Mesothelial cell of epicardium (in vitro differentiated cells): Measurements from ENCODE around the gene TIGD7. TPM values are rescaled to one million over a fixed set of nuclear protein-coding genes. Genes with fewer than 3 reads are reported as not detected.

Experiments
- DNase-seq, 2 experiments: peaks; one replicate each; pipeline ENCODE4 v3.0.0; 2021; ENCODE audit warnings: low spot score in 2 of 2; ENCODE audit not compliant: unreplicated experiment in 2 of 2
- H3K27ac Mint-ChIP-seq: 2 replicates; pipeline ENCODE4 v1.8.0; 2021; ENCODE audit warnings: mixed read lengths
- H3K27me3 Mint-ChIP-seq: 2 replicates; pipeline ENCODE4 v1.8.0; 2021; ENCODE audit warnings: low read depth, mixed read lengths
- H3K36me3 Mint-ChIP-seq: 2 replicates; pipeline ENCODE4 v1.8.0; 2021; ENCODE audit warnings: mixed read lengths
- H3K4me1 Mint-ChIP-seq: 2 replicates; pipeline ENCODE4 v1.8.0; 2021; ENCODE audit warnings: mixed read lengths
- H3K4me3 Mint-ChIP-seq: 2 replicates; pipeline ENCODE4 v1.8.0; 2021; ENCODE audit warnings: mild to moderate bottlenecking, moderate library complexity, mixed read lengths
- H3K9me3 Mint-ChIP-seq: 2 replicates; pipeline ENCODE4 v1.8.0; 2021; ENCODE audit warnings: mixed read lengths
- total RNA-seq: library from RNA; stranded (reverse); gene quantifications from 3 replicates; pipeline ENCODE4 v1.2.1, GENCODE V29; 2021
- TF ChIP-seq, protein P1 (sequence below): fragments of 200-600 bp; sonication (generic); IDR thresholded peaks from one replicate; pipeline ENCODE4 v1.5.0; 2021; ENCODE audit warnings: antibody characterized with exemption; ENCODE audit not compliant: unreplicated experiment

The TIGD7 gene
- total RNA-seq, 1 donor from 2014 or later: 7.6 TPM

DNA sequence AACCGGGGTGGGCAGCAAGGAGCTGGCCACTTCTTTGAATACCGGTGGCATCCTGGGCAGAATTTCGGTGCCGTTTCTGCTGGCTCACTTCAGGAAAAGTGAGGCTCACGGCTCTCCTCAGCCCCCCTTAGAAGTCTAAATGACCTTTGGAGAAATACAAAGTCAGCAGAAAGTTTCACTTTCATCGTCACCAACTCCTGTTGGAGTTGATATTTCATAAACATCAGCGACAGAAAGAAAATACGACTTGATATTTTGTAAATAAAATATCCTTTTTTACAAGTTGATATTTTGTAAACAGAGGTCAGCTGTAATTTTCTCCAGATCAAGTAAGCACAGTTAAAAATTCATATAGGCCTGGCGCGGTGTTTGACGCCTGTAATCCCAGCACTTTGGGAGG is 848 bp upstream of the TIGD7 start:
- Mint-ChIP-seq H3K36me3 (peaks cover 71% of the 10 kb centered on the region), H3K27me3 (no peaks in the 10 kb centered on the region), H3K27ac (peak overlapping the region; percentile 64), H3K4me3 (peak overlapping the region; percentile 68), H3K4me1 (peaks cover 11% of the 10 kb centered on the region), H3K9me3 (peaks cover 32% of the 10 kb centered on the region)
- TF ChIP-seq, protein P1, sequence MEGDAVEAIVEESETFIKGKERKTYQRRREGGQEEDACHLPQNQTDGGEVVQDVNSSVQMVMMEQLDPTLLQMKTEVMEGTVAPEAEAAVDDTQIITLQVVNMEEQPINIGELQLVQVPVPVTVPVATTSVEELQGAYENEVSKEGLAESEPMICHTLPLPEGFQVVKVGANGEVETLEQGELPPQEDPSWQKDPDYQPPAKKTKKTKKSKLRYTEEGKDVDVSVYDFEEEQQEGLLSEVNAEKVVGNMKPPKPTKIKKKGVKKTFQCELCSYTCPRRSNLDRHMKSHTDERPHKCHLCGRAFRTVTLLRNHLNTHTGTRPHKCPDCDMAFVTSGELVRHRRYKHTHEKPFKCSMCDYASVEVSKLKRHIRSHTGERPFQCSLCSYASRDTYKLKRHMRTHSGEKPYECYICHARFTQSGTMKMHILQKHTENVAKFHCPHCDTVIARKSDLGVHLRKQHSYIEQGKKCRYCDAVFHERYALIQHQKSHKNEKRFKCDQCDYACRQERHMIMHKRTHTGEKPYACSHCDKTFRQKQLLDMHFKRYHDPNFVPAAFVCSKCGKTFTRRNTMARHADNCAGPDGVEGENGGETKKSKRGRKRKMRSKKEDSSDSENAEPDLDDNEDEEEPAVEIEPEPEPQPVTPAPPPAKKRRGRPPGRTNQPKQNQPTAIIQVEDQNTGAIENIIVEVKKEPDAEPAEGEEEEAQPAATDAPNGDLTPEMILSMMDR: no peak
- no peak for DNase-seq

DNA sequence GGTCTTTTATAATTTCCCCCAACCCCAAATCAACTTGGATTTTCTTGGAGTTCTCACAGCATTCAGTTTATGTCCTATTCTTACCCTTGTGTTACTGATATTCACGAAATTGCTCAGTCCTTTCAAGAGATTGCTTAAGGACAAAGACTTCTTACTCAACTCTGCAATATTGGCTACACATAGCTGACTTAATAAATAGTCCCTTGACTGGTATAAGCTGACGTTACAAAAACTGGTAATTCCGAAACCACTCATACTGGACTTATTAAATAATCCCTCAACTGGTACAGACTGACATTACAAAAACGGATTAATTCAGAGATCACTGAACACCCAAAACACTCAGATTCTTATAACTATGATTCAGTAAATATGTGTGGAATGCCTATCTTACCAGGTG is 860 bp downstream of the TIGD7 start:
- Mint-ChIP-seq H3K27me3 (no peaks in the 10 kb centered on the region), H3K27ac (peak overlapping the region; percentile 71), H3K4me1 (peaks cover 11% of the 10 kb centered on the region), H3K36me3 (peaks cover 72% of the 10 kb centered on the region), H3K4me3 (peak overlapping the region; percentile 68), H3K9me3 (peaks cover 49% of the 10 kb centered on the region)
- TF ChIP-seq, protein P1: no peak
- no peak for DNase-seq

DNA sequence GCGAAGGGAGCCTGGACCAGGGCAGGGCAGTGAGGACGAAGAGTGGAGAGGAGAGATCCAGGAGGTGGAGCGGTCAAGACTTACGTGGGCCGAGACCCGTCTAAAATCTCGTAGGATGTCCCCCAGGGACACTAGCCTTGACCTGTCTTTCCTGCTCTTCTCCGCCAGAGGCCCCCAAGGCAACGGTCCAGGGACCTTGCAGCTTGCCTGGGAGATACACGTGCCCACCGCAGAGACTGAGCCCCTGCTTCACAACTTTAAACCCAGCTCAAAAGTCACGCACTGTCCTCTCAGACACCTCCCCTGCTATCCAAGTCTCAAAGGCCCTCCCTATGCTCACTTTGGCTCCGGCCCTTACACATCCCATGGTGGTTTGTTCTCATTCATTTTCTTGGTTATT is 9.4 kb downstream of the TIGD7 start:
- Mint-ChIP-seq H3K9me3 (peaks cover 78% of the 10 kb centered on the region), H3K4me3 (no peak overlapping the region), H3K27me3 (no peaks in the 10 kb centered on the region), H3K27ac (no peak overlapping the region), H3K36me3 (peaks cover 81% of the 10 kb centered on the region), H3K4me1 (no peaks in the 10 kb centered on the region)
- TF ChIP-seq, protein P1: no peak
- DNase-seq: no peak

DNA sequence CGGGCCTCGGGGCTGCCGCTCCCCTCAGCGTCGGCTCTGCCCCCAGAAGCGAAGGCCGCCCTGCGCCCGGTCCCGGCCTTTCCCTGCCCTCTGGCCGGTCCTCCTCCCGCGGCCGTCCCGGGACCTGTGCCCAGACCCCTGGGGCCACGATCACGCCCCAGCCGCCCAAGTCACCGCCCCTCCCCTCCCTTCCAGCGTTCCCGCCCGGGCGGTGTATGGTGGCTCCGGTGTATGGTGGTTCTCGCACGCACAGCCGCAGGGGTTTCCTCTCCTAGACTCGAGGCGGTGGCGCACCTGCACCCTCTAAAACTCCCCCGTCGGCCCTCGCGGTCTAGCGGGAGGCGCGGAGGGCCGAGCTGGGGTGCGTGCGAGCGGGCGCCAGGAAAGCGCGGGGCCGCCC is 10.0 kb downstream of the TIGD7 start:
- no peak for DNase-seq
- TF ChIP-seq, protein P1: no peak
- Mint-ChIP-seq H3K27ac (no peak overlapping the region), H3K4me1 (no peaks in the 10 kb centered on the region), H3K27me3 (no peaks in the 10 kb centered on the region), H3K36me3 (peaks cover 81% of the 10 kb centered on the region), H3K4me3 (no peak overlapping the region), H3K9me3 (peaks cover 76% of the 10 kb centered on the region)

DNA sequence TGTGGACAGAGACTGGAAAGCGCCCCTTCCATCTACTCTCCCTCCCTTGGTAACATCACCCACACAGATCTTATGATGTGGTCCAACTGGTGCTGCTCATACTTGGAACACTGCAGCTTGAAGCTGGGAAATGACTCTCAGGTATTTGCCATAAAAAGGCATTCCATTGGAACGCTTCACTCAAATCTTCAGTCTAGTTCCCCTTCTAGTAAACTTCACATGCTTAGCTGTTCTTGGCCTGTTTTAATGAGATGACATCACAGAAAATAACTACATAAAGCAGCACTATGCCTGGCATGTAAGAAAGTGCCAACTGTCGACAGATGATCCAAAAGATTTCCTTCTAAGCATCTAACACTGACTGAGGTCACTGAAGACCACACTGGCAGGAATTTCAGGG is 12.6 kb downstream of the TIGD7 start:
- H3K4me1 Mint-ChIP-seq: no peaks in the 10 kb centered on the region
- DNase-seq: no peak
- TF ChIP-seq, protein P1: no peak
- no peak overlapping the region for H3K27ac Mint-ChIP-seq
- no peak overlapping the region for H3K4me3 Mint-ChIP-seq
- H3K36me3 Mint-ChIP-seq: peaks cover 81% of the 10 kb centered on the region
- no peaks in the 10 kb centered on the region for H3K27me3 Mint-ChIP-seq
- H3K9me3 Mint-ChIP-seq: peaks cover 65% of the 10 kb centered on the region

DNA sequence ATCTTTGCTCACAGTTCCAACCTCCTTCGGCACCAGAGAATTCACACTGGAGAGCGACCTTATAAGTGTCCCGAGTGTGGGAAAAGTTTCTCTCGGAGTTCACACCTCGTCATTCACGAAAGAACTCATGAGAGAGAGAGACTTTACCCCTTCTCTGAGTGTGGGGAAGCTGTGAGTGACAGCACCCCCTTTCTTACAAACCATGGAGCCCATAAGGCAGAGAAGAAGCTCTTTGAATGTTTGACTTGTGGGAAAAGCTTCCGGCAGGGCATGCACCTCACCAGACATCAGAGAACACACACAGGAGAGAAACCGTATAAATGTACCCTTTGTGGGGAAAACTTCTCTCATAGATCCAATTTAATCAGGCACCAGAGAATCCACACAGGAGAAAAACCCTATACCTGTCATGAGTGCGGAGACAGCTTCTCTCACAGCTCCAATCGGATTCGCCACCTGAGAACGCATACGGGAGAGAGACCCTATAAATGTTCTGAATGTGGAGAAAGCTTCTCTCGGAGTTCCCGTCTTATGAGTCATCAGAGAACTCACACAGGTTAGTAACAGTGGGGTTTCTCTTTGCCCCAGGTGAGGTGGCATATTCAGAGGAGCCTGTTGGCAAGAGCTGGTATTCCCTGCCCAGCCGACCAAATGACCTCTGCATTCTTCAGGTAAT is 15.1 kb downstream of the TIGD7 start:
- Mint-ChIP-seq H3K36me3 (peaks cover 88% of the 10 kb centered on the region), H3K27me3 (no peaks in the 10 kb centered on the region), H3K4me1 (peaks cover 2% of the 10 kb centered on the region), H3K4me3 (no peak overlapping the region), H3K27ac (no peak overlapping the region), H3K9me3 (peaks cover 62% of the 10 kb centered on the region)
- DNase-seq: no peak
- TF ChIP-seq, protein P1: no peak
